ENCODE data around the gene KMT5C. TPM values are rescaled to one million over a fixed set of nuclear protein-coding genes. Genes with fewer than 3 reads are reported as not detected.

Gene KMT5C
- total RNA-seq, 1 experiment from 2014 or later = 54.5 TPM

DNA sequence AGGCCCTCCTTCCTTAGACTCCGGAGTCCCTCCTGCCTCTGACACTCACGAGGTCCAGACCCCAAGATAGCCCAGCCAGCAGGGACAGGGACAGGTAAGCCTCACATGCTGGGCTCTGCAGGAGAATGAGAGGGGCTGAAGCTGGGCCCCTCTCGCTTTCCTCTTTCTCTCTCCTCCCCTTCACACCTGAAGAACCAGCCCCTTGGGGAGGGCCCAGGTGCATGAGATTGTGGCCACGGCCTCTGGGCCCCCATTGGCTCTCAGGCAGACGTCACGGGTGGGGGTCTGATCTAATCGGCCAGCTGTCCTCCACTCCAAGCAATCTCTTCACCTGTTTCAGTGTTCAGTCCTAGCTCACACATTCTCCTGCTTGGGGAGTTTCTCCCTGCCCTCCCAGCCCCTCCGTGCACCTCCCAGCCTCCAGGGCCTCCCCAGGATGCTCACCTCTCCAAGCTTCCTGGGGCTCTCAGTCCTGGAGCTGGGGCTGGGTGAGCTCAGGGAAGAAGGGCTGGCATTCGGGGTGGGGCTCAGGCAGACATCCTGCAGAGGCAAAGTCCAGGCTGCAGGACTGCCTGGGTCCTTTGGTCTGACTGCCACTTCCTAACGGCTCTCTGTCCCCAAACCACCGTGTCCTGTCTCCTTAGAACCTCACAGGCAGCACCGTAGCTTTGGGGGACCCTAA lies 17.3 kb upstream of the KMT5C start:
- H2AFZ ChIP-seq (ENCODE audit: low read length) = no peak overlapping the region
- DNase-seq = peak; percentile 33
- no peak overlapping the region for H3K23ac ChIP-seq (ENCODE audit: insufficient read length, low read depth, low read length)
- H3K4ac ChIP-seq (ENCODE audit: low read depth, low read length) = no peak overlapping the region
- no peak overlapping the region for H3K9ac ChIP-seq (ENCODE audit: extremely low read depth, insufficient read length, low read length)
- no peak overlapping the region for H4K91ac ChIP-seq (ENCODE audit: insufficient read length, low read depth, low read length)
- no peak overlapping the region for H4K8ac ChIP-seq (replicated peaks; ENCODE audit: insufficient read length, low read depth, low read length)
- no peaks in the 10 kb centered on the region for H4K20me1 ChIP-seq (ENCODE audit: control insufficient read depth, insufficient read depth, insufficient read length)
- no CpG with 5 or more reads among the region's 12 CpGs for WGBS (ENCODE audit: extremely low coverage, insufficient read length, low lambda C conversion rate)
- H3K56ac ChIP-seq (ENCODE audit: insufficient read length, low read depth, low read length) = no peak overlapping the region
- no peaks in the 10 kb centered on the region for H3K79me2 ChIP-seq (ENCODE audit: insufficient read depth, low read length)
- no peaks in the 10 kb centered on the region for H3K36me3 Mint-ChIP-seq (ENCODE audit: insufficient read depth in 1 of 3, low read depth in 3 of 3)
- no peaks in the 10 kb centered on the region for H3K79me1 ChIP-seq (ENCODE audit: insufficient read depth, low read depth, low read length, poor library complexity, severe bottlenecking)
- no peak overlapping the region for H3K27ac Mint-ChIP-seq
- no peak overlapping the region for H2BK120ac ChIP-seq (ENCODE audit: low read depth, low read length, poor library complexity, severe bottlenecking)
- TF ChIP-seq, protein P1, sequence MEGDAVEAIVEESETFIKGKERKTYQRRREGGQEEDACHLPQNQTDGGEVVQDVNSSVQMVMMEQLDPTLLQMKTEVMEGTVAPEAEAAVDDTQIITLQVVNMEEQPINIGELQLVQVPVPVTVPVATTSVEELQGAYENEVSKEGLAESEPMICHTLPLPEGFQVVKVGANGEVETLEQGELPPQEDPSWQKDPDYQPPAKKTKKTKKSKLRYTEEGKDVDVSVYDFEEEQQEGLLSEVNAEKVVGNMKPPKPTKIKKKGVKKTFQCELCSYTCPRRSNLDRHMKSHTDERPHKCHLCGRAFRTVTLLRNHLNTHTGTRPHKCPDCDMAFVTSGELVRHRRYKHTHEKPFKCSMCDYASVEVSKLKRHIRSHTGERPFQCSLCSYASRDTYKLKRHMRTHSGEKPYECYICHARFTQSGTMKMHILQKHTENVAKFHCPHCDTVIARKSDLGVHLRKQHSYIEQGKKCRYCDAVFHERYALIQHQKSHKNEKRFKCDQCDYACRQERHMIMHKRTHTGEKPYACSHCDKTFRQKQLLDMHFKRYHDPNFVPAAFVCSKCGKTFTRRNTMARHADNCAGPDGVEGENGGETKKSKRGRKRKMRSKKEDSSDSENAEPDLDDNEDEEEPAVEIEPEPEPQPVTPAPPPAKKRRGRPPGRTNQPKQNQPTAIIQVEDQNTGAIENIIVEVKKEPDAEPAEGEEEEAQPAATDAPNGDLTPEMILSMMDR (conservative IDR thresholded peaks at IDR 0.05) = no peak
- H3K27me3 Mint-ChIP-seq (ENCODE audit: low read depth) = peaks cover 24% of the 10 kb centered on the region
- H2BK20ac ChIP-seq (ENCODE audit: low read depth, low read length, poor library complexity, severe bottlenecking) = no peak overlapping the region
- H3K4me1 Mint-ChIP-seq = peaks cover 21 to 36% of the 10 kb centered on the region in 2 experiments
- H4K5ac ChIP-seq (ENCODE audit: insufficient read length, low read depth, low read length) = no peak overlapping the region
- no peak overlapping the region for H2BK15ac ChIP-seq (ENCODE audit: low read depth, low read length)
- no peaks in the 10 kb centered on the region; the same call in 1 of the 2 replicates for H3K27me3 ChIP-seq (ENCODE audit: insufficient read depth, low read length)
- no peak overlapping the region for H3K4me3 Mint-ChIP-seq
- H3K27ac ChIP-seq (ENCODE audit: insufficient read length, low read depth, low read length) = no peak overlapping the region
- H3K14ac ChIP-seq (ENCODE audit: insufficient read depth, low read length) = no peak overlapping the region
- no peak overlapping the region for H2BK5ac ChIP-seq (ENCODE audit: insufficient read length, low read length)
- H3K9me3 ChIP-seq (ENCODE audit: control insufficient read depth, low read depth, low read length) = no peaks in the 10 kb centered on the region
- H2AK5ac ChIP-seq (ENCODE audit: insufficient read length, low read length) = no peak overlapping the region
- no peaks in the 10 kb centered on the region; a peak in 1 of 5 replicates for H3K9me3 Mint-ChIP-seq
- H3K23me2 ChIP-seq (ENCODE audit: insufficient read length, low read depth, low read length, poor library complexity, severe bottlenecking) = no peaks in the 10 kb centered on the region
- no peak overlapping the region for H3K18ac ChIP-seq (ENCODE audit: insufficient read length, low read depth, low read length)
- no peak overlapping the region for H3K4me2 ChIP-seq (ENCODE audit: insufficient read depth, insufficient read length, low read length)
- no peaks in the 10 kb centered on the region for H3K4me1 ChIP-seq (ENCODE audit: insufficient read depth, low read length)
- H2BK12ac ChIP-seq (ENCODE audit: insufficient read length, low read depth, low read length) = no peak overlapping the region
- no peak overlapping the region for H3T11ph ChIP-seq (ENCODE audit: low read length)
